GM20431 (cell line): ENCODE data around the gene TNPO2.

Experiments
- in situ Hi-C: fragments of 300-500 bp; cut with MseI, MboI; formaldehyde crosslinking; loops from one replicate; pipeline ENCODE4 v1.15.0; 2020; ENCODE audit warnings: low sequenced_read_pairs; ENCODE audit not compliant: unreplicated experiment

TNPO2 gene

DNA sequence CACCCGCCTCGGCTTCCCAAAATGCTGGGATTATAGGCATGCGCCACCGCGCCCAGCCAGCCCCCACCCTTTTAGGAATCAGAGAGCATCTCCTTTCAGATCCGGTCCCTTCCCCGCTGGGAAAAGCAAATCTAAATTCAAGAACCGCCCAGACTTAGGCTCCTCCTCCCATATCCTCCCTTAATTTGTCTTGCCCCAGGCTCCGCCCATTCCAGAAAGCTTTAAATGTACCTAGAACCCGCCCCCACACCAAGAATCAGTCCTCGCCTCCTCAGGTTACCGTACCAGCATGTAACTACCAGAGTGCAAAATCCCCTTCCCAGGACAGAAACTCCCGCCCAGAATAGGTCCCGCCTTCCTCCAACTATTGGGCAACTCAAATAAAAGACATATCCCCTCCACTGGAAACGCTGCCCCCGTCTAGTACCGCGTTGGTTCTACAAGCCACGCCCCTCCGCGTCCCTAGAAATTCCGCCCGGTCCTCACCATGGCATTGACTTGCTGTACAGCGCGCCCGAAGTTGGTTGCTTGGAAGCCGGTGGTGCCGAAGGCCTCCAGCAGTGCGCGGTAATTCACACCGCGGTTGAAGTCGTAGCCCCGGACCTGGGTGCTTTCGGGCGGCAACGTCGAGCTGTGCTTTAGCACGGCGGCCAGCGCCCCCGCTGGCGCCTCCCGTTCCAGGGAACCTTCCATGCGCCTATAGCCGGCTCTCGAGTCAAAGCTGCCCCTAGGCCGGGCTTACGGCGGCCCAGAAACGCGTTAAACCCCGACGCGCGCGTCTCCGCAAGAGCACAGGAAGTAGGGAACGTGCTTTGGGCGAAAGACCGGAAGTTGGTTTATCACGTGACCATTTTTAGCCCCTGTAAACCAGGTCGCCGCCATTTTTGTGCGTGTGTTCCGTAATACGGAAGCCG, 42.4 kb downstream of the TNPO2 start, which contains the start of gene DHPS:
Gene DHPS (minus strand): TSS at position 807 of the 914 bp plus-strand sequence. CDS start 114 bp downstream, at position 693.
- in situ Hi-C loops: no loop called here

DNA sequence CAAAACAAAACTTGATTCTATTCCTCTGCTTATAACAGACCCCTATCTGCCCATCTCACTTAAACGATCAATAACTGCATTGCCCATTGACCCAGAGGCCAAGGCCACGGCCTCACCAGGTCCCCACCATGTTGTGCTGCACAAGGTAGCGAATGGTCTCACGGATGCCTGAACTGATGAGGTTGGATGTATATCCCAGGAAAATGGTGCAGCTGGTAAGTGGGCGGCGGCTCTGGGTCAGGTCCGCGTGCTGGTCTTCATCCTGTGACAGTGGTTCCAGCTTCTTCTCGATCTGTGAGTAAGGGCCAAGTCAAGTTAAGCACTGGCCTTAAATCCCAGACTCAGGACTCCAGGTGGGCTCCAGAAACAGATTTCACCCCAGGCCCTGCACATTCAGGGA, 43.7 kb downstream of the TNPO2 start:
- in situ Hi-C loops: no loop called here

DNA sequence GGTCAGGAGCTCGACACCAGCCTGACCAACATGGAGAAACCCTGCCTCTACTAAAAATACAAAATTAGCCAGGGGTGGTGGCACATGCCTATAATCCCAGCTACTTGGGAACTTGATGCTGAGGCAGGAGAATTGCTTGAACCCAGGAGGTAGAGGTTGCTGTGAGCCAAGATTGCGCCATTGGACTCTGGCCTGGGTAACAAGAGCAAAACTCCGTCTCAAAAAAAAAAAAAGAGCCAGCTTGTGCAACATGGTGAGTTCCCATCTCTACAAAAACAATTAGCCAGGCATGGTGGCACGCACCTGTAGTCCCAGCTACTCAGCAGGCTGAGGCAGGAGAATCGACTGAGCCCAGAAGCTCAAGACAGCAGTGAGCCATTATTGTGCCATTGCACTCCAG, 45.7 kb downstream of the TNPO2 start:
- in situ Hi-C loops: loop anchor here (10.0 kb wide), 1 partner anchor 113 kb away; no protein-coding TSS in a partner anchor

GRCh38 chr19:12676928-12677327, 46.8 kb downstream of the TNPO2 start:
- in situ Hi-C loops: loop anchor here (10.0 kb wide), 1 partner anchor 112 kb away; no protein-coding TSS in a partner anchor

DNA sequence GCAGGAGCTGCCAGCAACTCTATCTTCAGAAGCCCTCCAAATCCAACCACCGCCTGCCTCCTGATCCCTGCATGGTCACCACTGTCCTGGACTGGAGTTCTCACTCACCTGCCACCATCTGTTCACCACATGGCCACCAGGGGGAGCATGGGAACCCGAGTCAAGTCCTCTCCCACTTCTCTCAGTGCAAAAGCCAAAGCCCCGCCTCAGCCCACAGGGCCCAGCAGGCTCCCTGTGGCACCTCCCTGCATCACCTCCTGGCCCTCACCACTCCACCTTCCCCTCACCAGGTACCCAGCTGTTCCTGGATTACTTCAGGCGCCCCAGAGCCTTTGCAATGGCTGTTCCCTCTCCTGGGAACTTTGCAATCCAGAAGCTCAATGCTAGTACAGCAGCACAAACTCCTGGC, 47.3 kb downstream of the TNPO2 start:
- in situ Hi-C loops: loop anchor here (10.0 kb wide), 1 partner anchor 112 kb away; no protein-coding TSS in a partner anchor

GRCh38 chr19:12675940-12676339, 47.8 kb downstream of the TNPO2 start:
- in situ Hi-C loops: loop anchor here (10.0 kb wide), 1 partner anchor 111 kb away; no protein-coding TSS in a partner anchor

DNA sequence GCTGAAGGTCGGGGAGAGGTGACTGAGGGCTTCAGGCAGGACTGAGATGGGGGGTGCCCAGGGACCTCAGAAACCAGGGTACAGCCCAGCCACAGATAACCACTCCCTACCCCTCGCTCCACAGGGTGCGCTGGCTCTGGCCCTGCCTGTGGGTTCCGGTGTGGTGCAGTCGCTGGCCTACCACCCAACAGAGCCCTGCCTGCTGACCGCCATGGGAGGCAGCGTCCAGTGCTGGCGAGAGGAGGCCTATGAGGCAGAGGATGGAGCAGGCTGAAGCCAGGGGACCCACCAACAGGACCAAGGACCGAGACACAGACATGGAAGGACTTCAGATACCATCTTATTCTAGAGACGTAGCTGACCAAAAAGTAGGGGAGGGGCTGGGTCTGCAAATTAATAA, 48.3 kb downstream of the TNPO2 start:
- in situ Hi-C loops: loop anchor here (10.0 kb wide), 1 partner anchor 111 kb away; no protein-coding TSS in a partner anchor

DNA sequence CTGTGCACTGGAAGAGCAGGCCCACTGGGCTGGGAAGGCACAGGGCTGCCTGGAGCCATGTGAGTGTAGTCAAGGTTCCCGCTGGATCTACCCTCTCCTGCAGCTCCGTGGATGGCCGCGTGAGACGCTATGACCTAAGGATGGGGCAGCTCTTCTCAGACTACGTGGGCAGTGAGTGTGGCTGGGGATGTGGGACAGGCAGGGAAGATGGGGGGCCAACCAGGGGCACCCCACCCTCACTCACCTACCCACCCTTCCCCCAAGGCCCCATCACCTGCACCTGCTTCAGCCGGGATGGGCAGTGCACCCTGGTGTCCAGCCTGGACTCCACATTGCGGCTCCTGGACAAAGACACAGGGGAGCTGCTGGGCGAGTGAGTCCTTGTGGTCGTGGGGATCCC, 51.0 kb downstream of the TNPO2 start:
- in situ Hi-C loops: loop anchor here (10.0 kb wide), 1 partner anchor 108 kb away; no protein-coding TSS in a partner anchor

DNA sequence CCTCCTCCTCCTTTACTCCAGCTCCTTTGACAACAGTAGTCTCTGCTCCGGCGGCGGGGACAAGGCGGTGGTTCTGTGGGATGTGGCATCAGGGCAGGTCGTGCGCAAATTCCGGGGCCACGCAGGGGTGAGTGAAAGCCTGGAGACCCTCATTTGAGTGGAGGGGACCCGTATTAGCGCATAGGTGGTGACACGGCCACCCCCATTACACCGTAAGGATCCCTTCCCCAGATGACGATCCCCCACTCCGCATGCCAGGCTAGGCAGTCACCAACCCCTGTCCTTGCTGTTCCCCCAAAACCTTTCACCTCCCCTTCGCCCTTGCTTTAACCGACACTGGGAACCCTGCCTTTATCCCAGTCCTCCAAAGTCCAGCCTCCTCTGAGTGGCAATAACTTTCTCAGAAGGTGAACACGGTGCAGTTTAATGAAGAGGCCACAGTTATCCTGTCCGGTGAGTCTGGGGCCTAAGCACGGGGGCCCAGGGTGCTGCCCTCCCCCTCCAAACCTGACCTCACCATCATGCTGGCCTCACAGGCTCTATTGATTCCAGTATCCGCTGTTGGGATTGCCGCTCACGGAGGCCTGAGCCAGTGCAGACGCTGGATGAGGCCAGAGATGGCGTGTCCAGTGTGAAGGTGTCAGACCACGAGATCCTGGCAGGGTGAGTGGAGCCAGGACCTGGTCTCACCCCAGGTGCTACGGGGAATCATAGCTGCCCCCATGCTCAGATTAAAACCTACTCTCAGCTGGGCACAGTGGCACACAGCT, 53.4 kb downstream of the TNPO2 start:
- in situ Hi-C loops: loop anchor here (10.0 kb wide), 1 partner anchor 106 kb away; no protein-coding TSS in a partner anchor

GRCh38 chr19:12669270-12670158, 54.2 kb downstream of the TNPO2 start:
- in situ Hi-C loops: loop anchor here (10.0 kb wide), 1 partner anchor 105 kb away; no protein-coding TSS in a partner anchor

- in situ Hi-C loops: no loop called here
Observed at GRCh38 chr19:12668932-12669269, 54.8 kb downstream of the TNPO2 start.

- in situ Hi-C loops: no loop called here
Observed at GRCh38 chr19:12668346-12668745, 55.4 kb downstream of the TNPO2 start.

GRCh38 chr19:12667731-12668302, 55.9 kb downstream of the TNPO2 start:
- in situ Hi-C loops: no loop called here

GRCh38 chr19:12666265-12667048, 57.3 kb downstream of the TNPO2 start, which contains the start of the genes MAN2B1 and WDR83:
Gene MAN2B1 (minus strand): TSS chr19:12666742. CDS start chr19:12666701, 41 bp downstream.
Gene WDR83 (plus strand): TSS chr19:12666807. CDS start chr19:12669791, 2,984 bp downstream.
- in situ Hi-C loops: no loop called here

- in situ Hi-C loops: no loop called here
Observed at GRCh38 chr19:12665671-12666264, 58.0 kb downstream of the TNPO2 start.

DNA sequence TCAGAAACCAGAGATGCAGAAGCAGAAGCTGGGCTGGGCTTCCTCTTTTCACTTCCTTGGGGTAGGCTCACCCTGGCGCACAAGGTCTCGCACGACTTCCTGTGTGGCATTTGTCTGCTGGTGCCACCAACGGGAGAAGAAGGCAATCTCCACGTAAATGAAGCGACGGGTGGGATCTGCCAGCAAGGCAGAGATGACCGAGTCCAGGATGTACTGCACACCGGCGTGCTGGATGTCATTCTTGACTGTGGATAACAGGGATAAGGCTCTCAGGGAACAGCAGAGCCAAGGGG, 58.5 kb downstream of the TNPO2 start:
- in situ Hi-C loops: no loop called here

DNA sequence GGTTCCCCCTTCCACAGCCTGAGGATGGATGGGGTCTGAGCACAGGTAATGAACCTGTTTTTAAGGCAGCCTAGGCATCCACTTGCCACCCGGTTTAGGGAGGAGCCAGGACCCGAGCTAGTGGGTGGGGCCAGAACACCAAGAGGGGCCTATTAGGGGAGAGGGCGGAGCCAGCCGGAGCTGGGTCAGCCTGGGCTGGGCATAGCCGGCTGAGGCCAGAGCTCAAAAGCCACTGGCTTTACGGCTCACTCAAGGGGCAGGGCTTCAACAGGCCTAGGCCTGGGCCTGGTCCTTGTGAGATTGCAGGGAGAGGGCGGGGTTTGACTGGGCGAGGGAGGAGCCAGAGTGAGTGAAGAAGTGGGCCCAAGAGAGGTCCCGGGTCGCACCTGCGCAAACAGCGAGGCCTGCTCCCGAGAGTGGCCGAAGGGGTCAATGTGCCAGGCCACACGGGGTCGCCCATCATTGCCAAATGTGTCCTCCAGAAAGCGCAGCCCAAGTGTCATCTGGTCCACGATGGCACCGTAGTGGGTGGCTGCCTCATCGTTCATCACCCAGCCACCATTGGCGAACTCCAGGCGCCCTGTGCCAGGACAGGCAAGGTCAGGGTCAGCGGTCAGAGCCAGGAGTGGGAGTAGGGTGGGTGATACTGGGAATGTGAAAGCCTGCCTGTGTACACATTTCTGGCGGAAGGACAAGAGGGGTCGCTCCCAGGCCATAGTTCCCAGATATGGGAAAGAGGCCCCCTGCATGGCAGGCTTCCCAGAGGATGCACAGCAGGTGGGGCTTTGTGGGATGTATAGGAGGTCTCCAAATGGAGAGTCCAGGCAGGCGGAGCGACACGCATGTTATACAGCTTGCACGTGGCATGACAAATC, 59.1 kb downstream of the TNPO2 start:
- in situ Hi-C loops: no loop called here
